Psoas muscle (tissue), 8 donors: Measurements from ENCODE around the gene TRIM71. TPM values are rescaled to one million over a fixed set of nuclear protein-coding genes. Genes with fewer than 3 reads are reported as not detected.

ENCODE experiments used
- ATAC-seq, 4 donors: fragments of 200-7000 bp; cut with Tn5 transposase; one replicate each; pipeline ENCODE4 v1.9.1; 2020; ENCODE audit warnings: moderate library complexity in 3 of 4, mild to moderate bottlenecking in 2 of 4
- DNase-seq, 2 donors: peaks; one replicate each; pipeline ENCODE4 v3.0.0-alpha.2; 2020
- H3K27ac ChIP-seq: fragments of 200-600 bp; one replicate; pipeline ENCODE4 v1.8.0; 2022
- H3K27me3 ChIP-seq, 3 donors: fragments of 200-600 bp in 1 of 3; one replicate each; pipeline versions ENCODE4 v1.6.1 to v1.8.0; 2013 to 2022; ENCODE audit warnings: low read length in 2 of 3, mild to moderate bottlenecking in 2 of 3, moderate library complexity in 1 of 3; ENCODE audit not compliant: insufficient read depth in 3 of 3
- H3K36me3 ChIP-seq, 2 donors: fragments of 200-600 bp in 1 of 2; one replicate each; pipeline versions ENCODE4 v1.6.1 to v1.8.0; 2013 to 2022; ENCODE audit warnings: low read depth in 1 of 2, mild to moderate bottlenecking in 1 of 2, moderate library complexity in 1 of 2; ENCODE audit not compliant: insufficient read depth in 1 of 2
- H3K4me1 ChIP-seq: fragments of 200-600 bp; one replicate; pipeline ENCODE4 v1.8.0; 2022
- H3K4me3 ChIP-seq: fragments of 200-600 bp; one replicate; pipeline ENCODE4 v1.8.0; 2022; ENCODE audit warnings: mild to moderate bottlenecking
- H3K9me3 ChIP-seq: fragments of 200-600 bp; one replicate; pipeline ENCODE4 v1.8.0; 2022
- CTCF ChIP-seq: fragments of 200-600 bp; IDR thresholded peaks from one replicate; pipeline ENCODE4 v1.8.0; 2022; ENCODE audit warnings: antibody characterized with exemption
- WGBS, 3 donors: extraction: QIAGEN DNeasy Blood & Tissue Kit; methylation state at CpG; one replicate each; pipeline versions ENCODE4 v1.1.6 to v1.1.7; 2013; 5-methylcytosine and 5-hydroxymethylcytosine counted together
- intact Hi-C, 2 donors: fragments of 100-400 bp; cut with DNase I; formaldehyde crosslinking; loops; one replicate each; pipeline versions ENCODE4 v1.11.0 to v1.14.2; 2022
- polyA plus RNA-seq, 3 donors: library from polyadenylated mRNA; stranded (reverse); fragments of 200-250 nt; gene quantifications; one replicate each; pipeline ENCODE4 v1.2.3, GENCODE V29; 2013
- total RNA-seq, 4 donors: library from RNA; stranded (reverse); fragmentation: NEBNext Ultra II Directional in 2 of 4; extraction: Animal tissue kit (Norgen Biotek cat#: 25700) in 2 of 4; gene quantifications; one replicate each; pipeline versions ENCODE4 v1.2.1 to v1.2.4, GENCODE V29; 2021 to 2023
- donor health status: healthy with polysubstance abuse.
- donor health status: DM: no; HTN: no; CAD: no; lungs with moderate emphysema.
- donor health status: Bipolar disorder and iron deficiency.
- donor health status: healthy.
- donor health status: DM: yes; HTN: yes; CAD: no.
- donor health status: DM: no; HTN: no; CAD: no.
- donor health status: DM: no; HTN: no; CAD: no.
- donor health status: DM: yes; HTN: yes; CAD: no.

Gene TRIM71
- total and polyA plus RNA-seq, 7 donors = 0.01 TPM; not detected in 6

GRCh38 chr3:32895701-32896100 lies 77.9 kb downstream of the TRIM71 start:
- H3K9me3 ChIP-seq = no peaks in the 10 kb centered on the region
- no peak for DNase-seq
- H3K36me3 ChIP-seq = no peaks in the 10 kb centered on the region
- intact Hi-C loops = no loop called here
- no peak overlapping the region for H3K4me3 ChIP-seq
- no peak for TF ChIP-seq CTCF
- 84 to 92% (median 88%) methylated on average over 2 of the region's 2 CpGs for WGBS, 3 donors
- no peak for ATAC-seq
- no peaks in the 10 kb centered on the region for H3K4me1 ChIP-seq
- H3K27me3 ChIP-seq = peaks cover 0 to 15% (median 3%) of the 10 kb centered on the region in 3 donors
- no peak overlapping the region for H3K27ac ChIP-seq

GRCh38 chr3:32896143-32896542 lies 78.3 kb downstream of the TRIM71 start:
- Histone ChIP-seq H3K4me1 (no peaks in the 10 kb centered on the region), H3K27ac (no peak overlapping the region), H3K27me3 (peaks cover 0 to 15% (median 3%) of the 10 kb centered on the region in 3 donors), H3K9me3 (no peaks in the 10 kb centered on the region), H3K4me3 (no peak overlapping the region), H3K36me3 (no peaks in the 10 kb centered on the region)
- ATAC-seq (no peak), DNase-seq (no peak)
- WGBS, 3 donors = 80 to 90% (median 84%) methylated on average over 4 of the region's 4 CpGs
- intact Hi-C loops = no loop called here
- no peak for TF ChIP-seq CTCF

GRCh38 chr3:32897001-32897601 lies 79.3 kb downstream of the TRIM71 start:
- no peak overlapping the region for H3K4me3 ChIP-seq
- whole genome bisulfite sequencing, 3 donors = 90 to 92% (median 91%) methylated on average over 8 of the region's 8 CpGs
- DNase-seq (no peak), ATAC-seq (no peak)
- H3K9me3 ChIP-seq = no peaks in the 10 kb centered on the region
- H3K27me3 ChIP-seq = peaks cover 0 to 15% (median 3%) of the 10 kb centered on the region in 3 donors
- no peaks in the 10 kb centered on the region for H3K4me1 ChIP-seq
- intact Hi-C loops = no loop called here
- H3K27ac ChIP-seq = no peak overlapping the region
- no peak for TF ChIP-seq CTCF
- H3K36me3 ChIP-seq = no peaks in the 10 kb centered on the region

DNA sequence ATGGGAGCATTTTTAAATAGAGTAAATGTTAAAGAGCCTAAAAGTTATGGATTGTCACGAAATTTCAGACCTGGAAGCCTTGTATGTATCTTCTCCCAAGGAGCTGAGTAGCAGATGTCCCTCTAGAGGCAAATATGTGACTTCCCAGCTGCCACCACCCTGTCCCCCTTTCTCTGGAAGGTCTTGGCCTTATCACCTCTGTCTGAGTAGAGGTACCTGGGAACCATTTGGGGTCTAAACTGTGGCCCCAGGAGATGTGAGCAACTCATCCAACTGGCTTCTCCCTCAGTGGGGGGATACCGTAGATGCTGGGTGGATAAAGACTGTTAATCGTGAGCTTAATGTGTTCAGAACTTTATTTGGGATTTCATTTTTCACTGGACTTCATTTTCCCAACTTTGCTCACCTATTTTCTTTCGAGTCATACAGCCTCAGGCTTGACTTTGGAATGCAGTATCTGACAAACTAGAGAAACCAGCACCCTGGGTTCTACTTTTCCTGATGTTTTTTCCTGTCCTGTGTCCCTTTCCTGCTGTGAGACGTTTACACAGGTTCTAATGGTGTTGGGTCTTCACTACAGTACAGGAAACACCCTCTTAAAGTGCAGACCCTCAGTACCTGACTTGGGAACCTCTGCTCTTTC lies 80.3 kb downstream of the TRIM71 start:
- no peak for TF ChIP-seq CTCF
- no peaks in the 10 kb centered on the region for H3K4me1 ChIP-seq
- H3K9me3 ChIP-seq = no peaks in the 10 kb centered on the region
- no peak overlapping the region for H3K27ac ChIP-seq
- intact Hi-C loops = no loop called here
- DNase-seq = no peak
- H3K4me3 ChIP-seq = no peak overlapping the region
- H3K36me3 ChIP-seq = no peaks in the 10 kb centered on the region
- WGBS, 3 donors = 75 to 79% (median 76%) methylated on average over 5 of the region's 5 CpGs
- peaks cover 0 to 15% (median 3%) of the 10 kb centered on the region in 3 donors for H3K27me3 ChIP-seq
- no peak for ATAC-seq
